ENCODE results near the gene FBXL13. TPM values are rescaled to one million over a fixed set of nuclear protein-coding genes. Genes with fewer than 3 reads are reported as not detected.
"Not testable (repeated sequence)": the region's sequence is repeated elsewhere in the genome, so short reads cannot be mapped to it uniquely, and the experiment has no call there.

Gene FBXL13
- total RNA-seq, 2 donors from 2014 or later = 0.56 to 0.71 TPM

DNA sequence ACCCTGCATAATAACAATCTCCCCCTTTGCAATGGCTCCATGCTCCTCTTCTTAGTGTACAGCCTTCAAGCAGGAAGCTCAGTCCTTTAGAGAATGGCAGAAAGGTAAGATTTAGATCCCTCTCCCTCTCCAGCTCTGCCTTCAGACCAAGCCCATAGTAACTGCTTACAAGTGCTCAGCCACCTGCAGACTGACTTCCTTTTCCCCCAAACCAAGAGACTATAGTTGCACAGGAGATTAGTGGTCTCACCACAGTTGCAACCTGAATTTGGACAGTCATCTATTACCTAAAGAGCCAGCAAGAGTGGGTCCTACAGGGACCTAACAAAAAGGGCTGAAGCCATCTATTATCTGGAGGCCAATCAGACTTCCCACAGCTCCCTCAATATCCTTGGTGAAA lies 16.5 kb downstream of the FBXL13 start:
- no peaks in the 10 kb centered on the region for H3K9me3 Mint-ChIP-seq
- H3K36me3 Mint-ChIP-seq = no peaks in the 10 kb centered on the region
- ATAC-seq (no peak), DNase-seq (ENCODE audit: low spot score in 2 of 2) (no peak)
- no peak overlapping the region for H3K27ac Mint-ChIP-seq

DNA sequence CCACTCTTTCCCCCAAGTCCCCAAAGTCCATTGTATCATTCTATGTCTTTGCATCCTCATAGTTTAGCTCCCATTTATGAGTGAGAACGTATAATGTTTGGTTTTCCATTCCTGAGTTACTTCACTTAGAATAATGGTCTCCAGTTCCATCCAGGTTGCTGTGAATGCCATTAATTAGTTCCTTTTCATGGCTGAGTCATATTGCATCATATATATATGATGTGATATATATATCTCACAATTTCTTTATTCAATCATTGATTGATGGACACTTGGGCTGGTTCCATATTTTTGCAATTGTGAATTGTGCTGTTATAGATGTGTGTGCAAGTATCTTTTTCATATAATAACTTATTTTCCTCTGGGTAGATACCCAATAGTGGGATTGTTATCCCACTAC lies 18.6 kb downstream of the FBXL13 start:
- ATAC-seq; DNase-seq (ENCODE audit: low spot score in 2 of 2); H3K36me3 Mint-ChIP-seq; H3K27ac Mint-ChIP-seq; H3K9me3 Mint-ChIP-seq: not testable (repeated sequence)

DNA sequence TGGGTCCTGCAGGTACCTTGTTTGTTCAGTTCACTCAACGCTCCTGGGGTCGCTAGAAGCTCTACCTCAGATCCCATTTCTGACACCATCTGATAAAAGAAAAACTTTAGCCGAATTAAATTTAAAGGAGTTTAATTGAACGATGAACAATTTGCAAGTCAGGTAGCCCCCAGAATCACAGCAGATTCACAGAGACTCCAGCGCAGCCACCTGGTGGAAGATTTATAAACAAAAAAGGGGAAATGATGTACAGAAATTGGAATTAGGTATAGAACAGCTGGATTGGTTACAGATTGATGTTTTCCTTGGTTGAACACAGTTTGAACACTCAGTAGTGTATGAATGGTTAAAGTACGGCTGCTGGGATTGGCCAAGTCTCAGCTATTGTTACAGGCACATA lies 23.1 kb downstream of the FBXL13 start:
- Mint-ChIP-seq H3K36me3 (peaks cover 0 to 12% of the 10 kb centered on the region in 2 donors), H3K9me3 (peaks cover 0 to 13% of the 10 kb centered on the region in 2 donors), H3K27ac (no peak overlapping the region)
- no peak for DNase-seq (ENCODE audit: low spot score in 2 of 2)
- no peak for ATAC-seq

DNA sequence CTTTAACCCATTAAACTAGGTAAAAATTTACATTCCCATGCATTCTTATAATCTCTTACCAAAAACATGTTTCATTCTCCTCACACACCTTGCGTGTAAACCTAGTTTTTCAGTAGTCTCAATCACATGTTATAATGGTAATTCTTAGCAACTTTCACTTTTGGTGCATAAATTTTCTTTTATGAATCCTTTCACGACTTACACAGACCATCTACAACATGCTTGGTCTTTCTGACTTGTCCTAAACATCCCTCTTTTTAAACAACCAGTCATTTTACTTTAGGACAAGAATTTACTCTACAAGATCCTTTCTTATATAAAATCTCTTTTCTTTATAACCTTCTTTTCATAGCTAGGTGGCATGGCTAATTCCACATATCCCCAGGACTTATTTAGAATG lies 25.8 kb downstream of the FBXL13 start:
- Mint-ChIP-seq H3K36me3 (peaks cover 0 to 12% of the 10 kb centered on the region in 2 donors), H3K9me3 (peaks cover 0 to 13% of the 10 kb centered on the region in 2 donors), H3K27ac (no peak overlapping the region)
- ATAC-seq (no peak), DNase-seq (ENCODE audit: low spot score in 2 of 2) (no peak)

DNA sequence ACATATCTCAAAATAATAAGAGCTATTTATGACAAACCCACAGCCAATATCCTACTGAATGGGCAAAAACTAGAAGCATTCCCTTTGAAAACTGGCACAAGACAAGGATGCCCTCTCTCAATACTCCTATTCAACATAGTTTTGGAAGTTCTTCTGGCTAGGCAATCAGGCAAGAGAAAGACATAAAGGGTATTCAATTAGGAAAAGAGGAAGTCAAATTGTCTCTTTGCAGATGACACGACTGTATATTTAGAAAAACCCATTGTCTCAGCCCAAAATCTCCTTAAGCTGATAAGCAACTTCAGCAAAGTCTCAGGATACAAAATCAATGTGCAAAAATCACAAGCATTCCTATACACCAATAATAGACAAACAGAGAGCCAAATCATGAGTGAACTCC lies 32.8 kb downstream of the FBXL13 start:
- not testable (repeated sequence) for H3K27ac Mint-ChIP-seq; ATAC-seq; DNase-seq (ENCODE audit: low spot score in 2 of 2)
- peaks cover 16 to 18% of the 10 kb centered on the region in 2 donors for H3K9me3 Mint-ChIP-seq
- peaks cover 6 to 14% of the 10 kb centered on the region in 2 donors for H3K36me3 Mint-ChIP-seq

DNA sequence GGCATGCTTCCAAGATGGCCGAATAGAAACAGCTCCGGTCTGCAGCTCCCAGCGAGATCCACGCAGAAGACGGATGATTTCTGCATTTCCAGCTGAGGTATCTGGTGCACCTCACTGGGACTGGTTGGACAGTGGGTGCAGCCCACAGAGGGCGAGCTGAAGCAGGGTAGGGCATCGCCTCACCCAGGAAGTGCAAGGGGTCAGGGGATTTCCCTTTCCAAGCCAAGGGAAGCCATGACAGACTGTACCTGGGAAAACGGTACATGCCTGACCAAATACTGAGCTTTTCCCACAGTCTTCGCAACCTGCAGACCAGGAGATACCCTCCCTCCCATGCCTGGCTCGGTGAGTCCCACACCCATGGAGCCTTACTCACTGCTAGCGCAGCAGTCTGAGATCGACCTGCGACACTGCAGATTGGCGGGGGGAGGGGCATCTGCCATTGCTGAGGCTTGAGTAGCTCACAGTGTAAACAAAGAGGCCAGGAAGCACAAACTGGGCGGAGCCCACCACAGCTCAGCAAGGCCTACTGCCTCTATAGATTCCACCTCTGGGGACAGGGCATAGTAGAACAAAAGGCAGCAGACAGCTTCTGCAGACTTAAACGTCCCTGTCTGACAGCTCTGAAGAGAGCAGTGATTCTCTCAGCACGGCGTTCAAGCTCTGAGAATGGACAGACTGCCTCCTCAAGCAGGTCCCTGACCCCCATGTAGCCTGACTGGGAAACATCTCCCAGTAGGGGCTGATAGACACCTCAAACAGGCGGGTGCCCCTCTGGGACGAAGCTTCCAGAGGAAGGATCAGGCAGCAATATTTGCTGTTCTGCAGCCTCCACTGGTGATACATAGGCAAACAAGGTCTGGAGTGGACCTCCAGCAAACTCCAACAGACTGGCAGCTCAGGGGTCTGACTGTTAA lies 36.5 kb downstream of the FBXL13 start:
- not testable (repeated sequence) for DNase-seq (ENCODE audit: low spot score in 2 of 2); H3K27ac Mint-ChIP-seq; ATAC-seq
- Mint-ChIP-seq H3K36me3 (peaks cover 3 to 12% of the 10 kb centered on the region in 2 donors), H3K9me3 (peaks cover 14 to 16% of the 10 kb centered on the region in 2 donors)

DNA sequence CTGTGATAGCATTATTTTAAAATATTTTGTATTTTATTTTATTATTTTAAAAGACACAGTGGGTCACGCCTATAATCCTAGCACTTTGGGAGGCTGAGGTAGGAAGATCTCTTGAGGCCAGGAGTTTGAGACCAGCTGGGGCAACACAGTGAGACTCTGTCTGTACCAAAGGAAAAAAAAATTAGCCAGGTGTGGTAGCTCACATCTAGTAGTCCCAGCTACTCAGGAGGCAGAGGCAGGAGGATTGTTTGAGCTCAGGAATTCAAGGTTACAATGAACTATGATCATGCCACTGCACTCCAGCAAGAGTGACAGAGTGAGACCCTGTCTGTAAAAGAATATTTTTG lies 37.1 kb downstream of the FBXL13 start:
- Mint-ChIP-seq H3K9me3 (peaks cover 8 to 11% of the 10 kb centered on the region in 2 donors), H3K27ac (no peak overlapping the region), H3K36me3 (peaks cover 0 to 6% of the 10 kb centered on the region in 2 donors)
- ATAC-seq (no peak), DNase-seq (ENCODE audit: low spot score in 2 of 2) (no peak)

DNA sequence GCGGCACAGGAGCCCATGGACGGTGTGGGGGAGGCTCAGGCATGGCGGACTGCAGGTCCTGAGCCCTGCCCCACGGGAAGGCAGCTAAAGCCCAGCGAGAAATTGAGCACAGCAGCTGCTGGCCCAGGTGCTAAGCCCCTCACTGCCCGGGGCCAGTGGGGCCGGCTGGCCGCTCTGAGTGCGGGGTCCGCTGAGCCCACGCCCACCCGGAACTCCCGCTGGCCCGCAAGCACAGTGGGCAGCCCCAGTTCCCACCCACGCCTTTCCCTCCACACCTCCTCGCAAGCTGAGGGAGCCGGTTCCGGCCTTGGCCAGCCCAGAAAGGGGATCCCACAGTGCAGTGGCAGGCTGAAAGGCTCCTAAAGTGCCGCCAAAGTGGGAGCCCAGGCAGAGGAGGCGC lies 40.3 kb downstream of the FBXL13 start:
- not testable (repeated sequence) for ATAC-seq; DNase-seq (ENCODE audit: low spot score in 2 of 2); H3K27ac Mint-ChIP-seq; H3K9me3 Mint-ChIP-seq; H3K36me3 Mint-ChIP-seq

DNA sequence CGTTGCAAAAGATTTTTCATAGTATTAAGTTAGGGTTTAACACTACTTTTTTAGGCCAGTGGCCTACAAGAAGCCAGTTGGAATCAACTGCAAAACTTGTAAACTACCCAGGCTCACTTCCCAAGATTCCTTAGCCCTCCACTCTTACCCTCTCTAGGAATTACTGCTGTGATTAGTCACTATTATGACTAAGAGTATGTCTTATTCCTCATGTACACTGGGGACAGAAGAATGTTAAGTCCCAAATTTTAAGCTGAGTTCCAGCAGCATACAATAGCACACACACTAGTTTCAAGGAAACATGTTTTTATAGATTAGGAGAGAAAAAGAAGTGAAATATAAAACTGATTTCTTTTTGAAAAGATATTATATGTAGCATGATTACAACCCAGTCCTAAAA lies 42.8 kb downstream of the FBXL13 start:
- DNase-seq (ENCODE audit: low spot score in 2 of 2) (no peak), ATAC-seq (no peak)
- H3K9me3 Mint-ChIP-seq = no peaks in the 10 kb centered on the region
- H3K36me3 Mint-ChIP-seq = no peaks in the 10 kb centered on the region
- H3K27ac Mint-ChIP-seq = no peak overlapping the region

DNA sequence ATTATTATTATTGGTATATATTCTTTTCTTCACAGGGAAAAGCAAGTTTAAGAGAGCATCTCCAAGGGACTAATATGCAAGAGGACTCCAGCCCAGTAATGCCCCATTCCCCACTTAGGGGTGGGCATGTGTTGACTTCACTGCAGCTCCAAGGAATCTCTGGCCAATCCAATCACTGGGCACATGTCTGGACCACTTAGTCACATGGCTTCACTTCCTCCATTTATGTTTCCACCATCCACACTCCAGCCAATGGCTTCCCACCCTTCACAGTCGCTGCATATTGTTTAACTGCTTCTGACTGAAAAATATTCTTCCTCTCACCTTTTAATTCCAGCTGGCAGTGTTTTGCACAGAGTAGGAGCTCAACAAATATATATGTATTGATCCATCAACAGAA lies 43.6 kb downstream of the FBXL13 start:
- no peak for ATAC-seq
- H3K9me3 Mint-ChIP-seq = no peaks in the 10 kb centered on the region
- no peak overlapping the region for H3K27ac Mint-ChIP-seq
- DNase-seq (ENCODE audit: low spot score in 2 of 2) = no peak
- H3K36me3 Mint-ChIP-seq = no peaks in the 10 kb centered on the region

DNA sequence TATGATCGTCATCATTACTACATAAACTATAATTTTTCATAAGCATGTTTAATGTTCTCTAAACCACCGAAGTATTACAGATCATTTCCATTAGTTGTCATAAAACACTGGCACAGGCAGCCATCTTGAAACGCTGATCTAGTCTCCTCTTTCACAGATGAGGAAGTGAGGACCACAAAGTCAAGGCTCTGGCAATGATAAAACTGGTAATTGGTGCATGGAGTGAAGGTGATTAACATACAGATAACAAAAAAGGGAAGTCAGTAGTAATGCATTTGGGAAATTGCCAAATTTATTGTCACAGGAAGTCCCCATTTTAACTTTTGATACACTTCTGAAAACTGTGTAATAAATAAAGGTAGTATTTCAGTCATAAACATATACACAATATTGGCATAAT lies 49.3 kb downstream of the FBXL13 start:
- peaks cover 5% of the 10 kb centered on the region in 2 donors for H3K36me3 Mint-ChIP-seq
- peaks cover 0 to 4% of the 10 kb centered on the region in 2 donors for H3K9me3 Mint-ChIP-seq
- no peak overlapping the region for H3K27ac Mint-ChIP-seq

DNA sequence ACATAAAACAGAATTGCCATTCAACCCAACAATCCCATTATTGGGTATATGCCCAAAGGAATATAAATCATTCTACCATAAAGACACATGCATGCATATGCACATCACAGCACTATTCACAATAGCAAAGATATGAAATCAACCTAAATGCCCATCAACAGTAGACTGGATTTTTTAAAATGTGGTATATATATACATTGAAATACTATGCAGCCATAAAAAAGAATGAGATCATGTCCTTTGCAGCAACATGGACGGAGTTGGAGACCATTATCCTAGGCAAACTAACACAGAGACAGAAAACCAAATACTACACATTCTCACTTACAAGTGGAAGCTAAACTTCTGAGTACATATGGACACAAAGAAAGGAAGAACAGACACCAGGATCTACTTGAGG lies 51.0 kb downstream of the FBXL13 start:
- H3K36me3 Mint-ChIP-seq = peaks cover 12 to 16% of the 10 kb centered on the region in 2 donors
- not testable (repeated sequence) for ATAC-seq; H3K9me3 Mint-ChIP-seq; DNase-seq (ENCODE audit: low spot score in 2 of 2); H3K27ac Mint-ChIP-seq

More for the DNA sequence above, 49.3 kb downstream of the FBXL13 start:
- no peak for ATAC-seq
- no peak for DNase-seq (ENCODE audit: low spot score in 2 of 2)

DNA sequence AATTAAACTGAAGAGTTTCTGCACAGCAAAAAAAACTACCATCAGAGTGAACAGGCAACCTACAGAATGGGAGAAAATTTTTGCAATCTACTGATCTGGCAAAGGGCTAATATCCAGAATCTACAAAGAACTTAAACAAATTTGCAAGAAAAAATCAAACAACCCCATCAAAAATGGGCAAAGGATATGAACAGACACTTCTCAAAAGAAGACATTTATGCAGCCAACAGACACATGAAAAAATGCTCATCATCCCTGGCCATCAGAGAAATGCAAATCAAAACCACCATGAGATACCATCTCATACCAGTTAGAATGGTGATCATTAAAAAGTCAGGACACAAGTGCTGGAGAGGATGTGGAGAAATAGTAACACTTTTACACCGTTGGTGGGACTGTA lies 53.1 kb downstream of the FBXL13 start:
- not testable (repeated sequence) for DNase-seq (ENCODE audit: low spot score in 2 of 2); ATAC-seq; H3K27ac Mint-ChIP-seq
- peaks cover 12 to 22% of the 10 kb centered on the region in 2 donors for H3K36me3 Mint-ChIP-seq
- H3K9me3 Mint-ChIP-seq = peaks cover 8 to 13% of the 10 kb centered on the region in 2 donors

DNA sequence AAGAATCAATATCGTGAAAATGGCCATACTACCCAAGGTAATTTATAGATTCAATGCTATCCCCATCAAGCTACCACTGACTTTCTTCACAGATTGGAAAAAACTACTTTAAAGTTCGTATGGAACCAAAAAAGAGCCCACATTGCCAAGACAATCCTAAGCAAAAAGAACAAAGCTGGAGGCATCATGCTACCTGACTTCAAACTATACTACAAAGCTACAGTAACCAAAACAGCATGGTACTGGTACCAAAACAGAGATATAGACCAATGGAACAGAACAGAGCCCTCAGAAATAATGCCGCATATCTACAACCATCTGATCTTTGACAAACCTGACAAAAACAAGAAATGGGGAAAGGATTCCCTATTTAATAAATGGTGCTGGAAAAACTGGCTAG lies 53.7 kb downstream of the FBXL13 start:
- ATAC-seq; H3K27ac Mint-ChIP-seq; DNase-seq (ENCODE audit: low spot score in 2 of 2): not testable (repeated sequence)
- peaks cover 12 to 22% of the 10 kb centered on the region in 2 donors for H3K36me3 Mint-ChIP-seq
- H3K9me3 Mint-ChIP-seq = peaks cover 8 to 13% of the 10 kb centered on the region in 2 donors

DNA sequence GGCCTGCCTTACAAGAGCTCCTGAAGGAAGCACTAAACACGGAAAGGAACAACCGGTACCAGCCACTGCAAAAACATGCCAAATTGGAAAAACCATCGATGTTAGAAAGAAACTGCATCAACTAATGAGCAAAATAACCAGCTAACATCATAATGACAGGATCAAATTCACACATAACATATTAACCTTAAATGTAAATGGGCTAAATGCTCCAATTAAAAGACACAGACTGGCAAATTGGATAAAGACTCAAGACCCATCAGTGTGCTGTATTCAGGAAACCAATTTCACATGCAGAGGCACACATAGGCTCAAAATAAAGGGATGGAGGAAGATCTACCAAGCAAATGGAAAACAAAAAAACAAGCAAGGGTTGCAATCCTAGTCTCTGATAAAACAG lies 56.3 kb downstream of the FBXL13 start:
- H3K27ac Mint-ChIP-seq; DNase-seq (ENCODE audit: low spot score in 2 of 2); ATAC-seq: not testable (repeated sequence)
- Mint-ChIP-seq H3K9me3 (peaks cover 8 to 13% of the 10 kb centered on the region in 2 donors), H3K36me3 (peaks cover 12 to 31% of the 10 kb centered on the region in 2 donors)

DNA sequence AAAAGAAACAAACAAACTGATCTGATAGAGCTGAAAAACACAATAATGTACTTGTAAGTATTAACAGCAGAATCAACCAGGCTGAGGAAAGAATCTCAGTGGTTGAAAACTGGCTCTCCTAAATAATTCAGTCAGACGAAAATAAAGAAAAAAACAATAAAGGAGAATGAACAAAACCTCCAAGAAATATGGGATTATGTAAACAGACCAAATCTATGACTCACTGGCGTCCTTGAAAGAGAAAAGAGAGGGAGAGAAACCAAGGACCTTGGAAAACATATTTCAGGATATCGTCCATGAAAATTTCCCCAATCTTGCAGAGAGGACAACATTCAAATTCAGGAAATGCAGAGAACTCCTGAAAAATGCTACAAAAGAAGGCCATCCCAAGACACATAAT lies 62.9 kb downstream of the FBXL13 start:
- Mint-ChIP-seq H3K9me3 (no peaks in the 10 kb centered on the region), H3K36me3 (peaks cover 0 to 9% of the 10 kb centered on the region in 2 donors), H3K27ac (no peak overlapping the region)
- ATAC-seq (no peak), DNase-seq (ENCODE audit: low spot score in 2 of 2) (no peak)

DNA sequence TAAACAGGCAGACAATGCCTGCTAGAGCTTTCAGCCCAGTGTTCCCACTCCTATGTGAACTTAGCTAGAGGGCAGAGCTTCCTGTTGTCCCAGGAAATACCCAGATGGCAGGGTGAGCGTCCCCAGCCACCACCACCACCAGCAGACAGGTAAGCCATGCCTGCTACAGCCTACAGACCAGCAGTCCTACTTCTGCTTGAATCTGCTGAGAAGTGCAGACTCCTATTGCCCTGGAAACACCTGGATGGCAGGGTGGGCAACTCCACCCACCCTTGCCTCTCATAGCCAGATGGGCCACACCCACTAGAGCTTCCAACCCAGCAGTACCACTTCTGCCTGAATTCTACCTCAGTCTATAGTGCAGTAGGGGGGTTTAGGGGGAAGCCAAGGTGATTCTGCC lies 64.4 kb downstream of the FBXL13 start:
- H3K27ac Mint-ChIP-seq = no peak overlapping the region
- no peak for DNase-seq (ENCODE audit: low spot score in 2 of 2)
- no peak for ATAC-seq
- no peaks in the 10 kb centered on the region for H3K9me3 Mint-ChIP-seq
- peaks cover 0 to 9% of the 10 kb centered on the region in 2 donors for H3K36me3 Mint-ChIP-seq

Data from activated naive CD4-positive, alpha-beta T cell treated with anti-CD3 and anti-CD28 coated beads, Interleukin-2, amount 50 U/mL, for 72 hours (primary cell).